GM23338 (cell line): ENCODE measurements around the gene RNF181.

Source experiments
- EZH2 ChIP-seq: fragments of 200-600 bp; sonication (generic); IDR thresholded peaks from one replicate; pipeline ENCODE4 v1.8.0; 2017; ENCODE audit warnings: antibody characterized with exemption, mild to moderate bottlenecking, low read depth; ENCODE audit not compliant: unreplicated experiment
- TF ChIP-seq, protein P1 (sequence below), 2 experiments: fragments of 200-600 bp in 1 of 2; sonication (generic) in 1 of 2; conservative IDR thresholded peaks; 2 replicates each; pipeline versions ENCODE4 v1.5.1 to v1.6.1; 2016 to 2017; ENCODE audit warnings: antibody characterized with exemption in 2 of 2, low read depth in 2 of 2, mild to moderate bottlenecking in 2 of 2, moderate library complexity in 1 of 2

DNA sequence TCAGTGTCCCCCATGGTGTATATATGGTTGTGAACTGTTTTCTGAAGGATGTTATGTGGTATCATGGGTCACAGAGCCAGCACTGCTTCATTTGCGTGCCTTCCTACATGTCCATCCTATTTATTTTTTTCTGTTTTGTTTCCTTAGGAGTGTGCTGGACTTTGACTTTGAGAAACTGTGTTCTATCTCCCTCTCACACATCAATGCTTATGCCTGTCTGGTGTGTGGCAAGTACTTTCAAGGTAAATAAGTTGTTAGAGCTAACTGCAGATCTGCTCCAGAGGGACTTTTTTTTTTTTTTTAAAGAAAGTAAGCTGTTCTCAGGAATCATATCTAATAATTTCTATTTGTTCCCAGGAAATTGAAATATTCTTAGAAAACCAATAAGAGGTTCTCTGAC lies 25.8 kb downstream of the RNF181 start:
- TF ChIP-seq, protein P1, sequence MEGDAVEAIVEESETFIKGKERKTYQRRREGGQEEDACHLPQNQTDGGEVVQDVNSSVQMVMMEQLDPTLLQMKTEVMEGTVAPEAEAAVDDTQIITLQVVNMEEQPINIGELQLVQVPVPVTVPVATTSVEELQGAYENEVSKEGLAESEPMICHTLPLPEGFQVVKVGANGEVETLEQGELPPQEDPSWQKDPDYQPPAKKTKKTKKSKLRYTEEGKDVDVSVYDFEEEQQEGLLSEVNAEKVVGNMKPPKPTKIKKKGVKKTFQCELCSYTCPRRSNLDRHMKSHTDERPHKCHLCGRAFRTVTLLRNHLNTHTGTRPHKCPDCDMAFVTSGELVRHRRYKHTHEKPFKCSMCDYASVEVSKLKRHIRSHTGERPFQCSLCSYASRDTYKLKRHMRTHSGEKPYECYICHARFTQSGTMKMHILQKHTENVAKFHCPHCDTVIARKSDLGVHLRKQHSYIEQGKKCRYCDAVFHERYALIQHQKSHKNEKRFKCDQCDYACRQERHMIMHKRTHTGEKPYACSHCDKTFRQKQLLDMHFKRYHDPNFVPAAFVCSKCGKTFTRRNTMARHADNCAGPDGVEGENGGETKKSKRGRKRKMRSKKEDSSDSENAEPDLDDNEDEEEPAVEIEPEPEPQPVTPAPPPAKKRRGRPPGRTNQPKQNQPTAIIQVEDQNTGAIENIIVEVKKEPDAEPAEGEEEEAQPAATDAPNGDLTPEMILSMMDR (conservative IDR thresholded peaks at IDR 0.05; ENCODE audit: low read depth in 2 of 2) = no peak
- no peak for TF ChIP-seq EZH2
